Stimulated activated CD4-positive, alpha-beta T cell treated with anti-CD3 and anti-CD28 coated beads, Interleukin-2, amount 100 ng/mL, for 4 hours (primary cell): ENCODE data around the gene DNAH5.

Source experiments
- DNase-seq: peaks from one replicate; pipeline ENCODE4 v3.0.0-alpha.2; 2020; ENCODE audit warnings: low read depth

Gene DNAH5

GRCh38 chr5:13708906-13709305, 235.6 kb downstream of the DNAH5 start:
- DNase-seq: no peak

GRCh38 chr5:13708432-13708831, 236.1 kb downstream of the DNAH5 start:
- DNase-seq: no peak

- DNase-seq: no peak
Measured at GRCh38 chr5:13704396-13704795, 240.1 kb downstream of the DNAH5 start.

GRCh38 chr5:13700626-13701025, 243.9 kb downstream of the DNAH5 start:
- no peak for DNase-seq

- no peak for DNase-seq
Measured at GRCh38 chr5:13698885-13699284, 245.6 kb downstream of the DNAH5 start.

- DNase-seq: no peak
Measured at GRCh38 chr5:13695076-13695712, 249.3 kb downstream of the DNAH5 start.

- no peak for DNase-seq
Measured at GRCh38 chr5:13692172-13692571, 252.3 kb downstream of the DNAH5 start.

- DNase-seq: no peak
Measured at GRCh38 chr5:13676531-13676930, 268.0 kb downstream of the DNAH5 start.

GRCh38 chr5:13674391-13674790, 270.1 kb downstream of the DNAH5 start:
- DNase-seq: no peak

- no peak for DNase-seq
Measured at GRCh38 chr5:13673511-13673910, 271.0 kb downstream of the DNAH5 start.

- no peak for DNase-seq
Measured at GRCh38 chr5:13664377-13664776, 280.1 kb downstream of the DNAH5 start.

- DNase-seq: no peak
Measured at GRCh38 chr5:13662626-13663025, 281.9 kb downstream of the DNAH5 start.

GRCh38 chr5:13661272-13661671, 283.2 kb downstream of the DNAH5 start:
- no peak for DNase-seq

- no peak for DNase-seq
Measured at GRCh38 chr5:13660072-13660471, 284.4 kb downstream of the DNAH5 start.

GRCh38 chr5:13659391-13659790, 285.1 kb downstream of the DNAH5 start:
- no peak for DNase-seq

- no peak for DNase-seq
Measured at GRCh38 chr5:13658761-13659160, 285.7 kb downstream of the DNAH5 start.

- DNase-seq: no peak
Measured at GRCh38 chr5:13658152-13658551, 286.3 kb downstream of the DNAH5 start.

GRCh38 chr5:13653709-13654108, 290.8 kb downstream of the DNAH5 start:
- DNase-seq: no peak

- DNase-seq: no peak
Measured at GRCh38 chr5:13649656-13650055, 294.8 kb downstream of the DNAH5 start.

GRCh38 chr5:13648822-13649221, 295.7 kb downstream of the DNAH5 start:
- no peak for DNase-seq

- DNase-seq: no peak
Measured at GRCh38 chr5:13643734-13644133, 300.8 kb downstream of the DNAH5 start.

GRCh38 chr5:13643196-13643595, 301.3 kb downstream of the DNAH5 start:
- no peak for DNase-seq
